Measurements from ENCODE around the gene SETD3.

- TF ChIP-seq CTCF (IDR thresholded peaks at IDR 0.05; ENCODE audit: low read length) (no peak), EZH2 (IDR thresholded peaks at IDR 0.05; ENCODE audit: borderline replicate concordance, low read length) (no peak)
Measured at GRCh38 chr14:99381688-99382060, 99.0 kb downstream of the SETD3 start.

Data from OCI-LY1 (cell line).